K562 (cell line): ENCODE measurements around the gene ARF4. TPM values are rescaled to one million over a fixed set of nuclear protein-coding genes. Genes with fewer than 3 reads are reported as not detected.

Experiments used
- ATAC-seq: fragments of 200-7000 bp; cut with Tn5 transposase; 3 replicates; pipeline ENCODE4 v1.9.1; 2020; ENCODE audit warnings: moderate library complexity
- BruUV-seq: library from RNA; stranded (reverse); fragments of 400-500 nt; replicated peaks from 2 replicates; lab custom pipeline; 2021; lab: Mats Ljungman, UMichigan
- CTCF ChIA-PET: fragments of 300-600 bp; formaldehyde crosslinking; extraction: SDS; loops from one replicate; lab custom pipeline; 2021; ENCODE audit warnings: low intra/inter-chr PET ratio; lab: Yijun Ruan, JAX
- POLR2A ChIA-PET: fragments of 300-600, 350-650 bp; sonication (Branson Sonifier 250); formaldehyde crosslinking; extraction: SDS; loops from one replicate; lab custom pipeline; 2021; ENCODE audit warnings: antibody characterized with exemption, inconsistent platforms; lab: Yijun Ruan, JAX
- DNase-seq, 4 experiments: peaks; one replicate each; pipeline versions ENCODE4 v3.0.0 to v3.0.0-alpha.2; 2011 to 2018; ENCODE audit warnings: low spot score in 3 of 4, mixed read lengths in 3 of 4; ENCODE audit errors: extremely low read depth in 1 of 4
- FAIRE-seq: peaks from 2 replicates; lab custom pipeline; 2011; peaks lifted over from hg19 to GRCh38; lab: Jason Lieb, UNC
- H2AFZ ChIP-seq: 2 replicates; pipeline ENCODE4 v1.6.0; 2011; ENCODE audit warnings: low read depth, low read length, control low read depth, inconsistent platforms
- H3K27ac ChIP-seq: fragments of 200-600 bp; 3 replicates; pipeline ENCODE4 v1.8.0; 2011; ENCODE audit warnings: low read depth, mild to moderate bottlenecking, control low read depth, inconsistent platforms, low read length, moderate library complexity, mixed read lengths; ENCODE audit errors: extremely low read depth
- H3K27me3 ChIP-seq, 2 experiments: fragments of 300-600 bp in 1 of 2; 2 replicates in 1 of 2; 3 replicates in 1 of 2; pipeline versions ENCODE4 v1.6.0 to v1.8.0; 2011; ENCODE audit warnings: inconsistent platforms in 2 of 2, low read length in 2 of 2, mild to moderate bottlenecking in 1 of 2, mixed read lengths in 1 of 2, moderate library complexity in 1 of 2; ENCODE audit not compliant: control insufficient read depth in 2 of 2, insufficient read depth in 2 of 2
- H3K36me3 ChIP-seq: fragments of 300-600 bp; 3 replicates; pipeline ENCODE4 v1.8.0; 2011; ENCODE audit warnings: mild to moderate bottlenecking, low read length, inconsistent platforms; ENCODE audit not compliant: control insufficient read depth, insufficient read depth
- H3K4me1 ChIP-seq, 2 experiments: fragments of 200-600 bp in 1 of 2; replicated peaks in 1 of 2; 2 replicates in 1 of 2; 3 replicates in 1 of 2; pipeline versions ENCODE4 v1.5.1 to v1.8.0; 2011; ENCODE audit warnings: inconsistent platforms in 2 of 2, low read length in 2 of 2, mild to moderate bottlenecking in 1 of 2, mixed read lengths in 1 of 2, moderate library complexity in 1 of 2; ENCODE audit not compliant: control insufficient read depth in 2 of 2, insufficient read depth in 2 of 2
- H3K4me2 ChIP-seq: 2 replicates; pipeline ENCODE4 v1.6.1; 2011; ENCODE audit warnings: low read length, control low read depth, inconsistent platforms, mixed read lengths; ENCODE audit not compliant: insufficient read depth
- H3K4me3 ChIP-seq: fragments of 200-600 bp; sonication (generic), shearing (Covaris generic); 2 replicates; pipeline ENCODE4 v1.5.1; 2016; ENCODE audit warnings: control low read depth, inconsistent platforms
- H3K79me2 ChIP-seq: fragments of 200-600 bp; 3 replicates; pipeline ENCODE4 v1.8.0; 2011; ENCODE audit warnings: low read length, inconsistent platforms; ENCODE audit not compliant: control insufficient read depth, insufficient read depth
- H3K9ac ChIP-seq, 2 experiments: 2 replicates each; pipeline versions ENCODE4 v1.6.0 to v1.6.1; 2011; ENCODE audit warnings: low read depth in 2 of 2, low read length in 2 of 2, control low read depth in 1 of 2, inconsistent platforms in 1 of 2, mild to moderate bottlenecking in 1 of 2, mixed read lengths in 1 of 2; ENCODE audit not compliant: insufficient read depth in 1 of 2
- H3K9me1 ChIP-seq: one replicate; pipeline ENCODE4 v1.6.0; 2011; ENCODE audit warnings: inconsistent platforms, mild to moderate bottlenecking, low read length, moderate library complexity; ENCODE audit not compliant: control insufficient read depth, insufficient read depth
- H3K9me3 ChIP-seq: replicated peaks from 2 replicates; pipeline ENCODE4 v1.5.1; 2011; ENCODE audit warnings: low read depth, low read length, inconsistent platforms; ENCODE audit not compliant: control insufficient read depth, insufficient read depth
- H4K20me1 ChIP-seq: replicated peaks from 2 replicates; pipeline ENCODE4 v1.6.1; 2011; ENCODE audit warnings: low read length, inconsistent platforms, mixed read lengths; ENCODE audit not compliant: control insufficient read depth, insufficient read depth
- CEBPB ChIP-seq: fragments of 450-650 bp; IDR thresholded peaks from 2 replicates; pipeline ENCODE4 v1.6.1; 2016; ENCODE audit warnings: missing genetic modification characterization, missing compliant biosample characterization
- E2F4 ChIP-seq: sonication (generic); formaldehyde crosslinking; IDR thresholded peaks from 2 replicates; pipeline ENCODE4 v1.8.0; 2022; ENCODE audit warnings: mild to moderate bottlenecking, low read depth, missing genetic modification reagents
- EP400 ChIP-seq: fragments of 450-650 bp; IDR thresholded peaks from 2 replicates; pipeline ENCODE4 v1.6.1; 2017; ENCODE audit warnings: antibody characterized with exemption, mild to moderate bottlenecking, moderate library complexity
- LCOR ChIP-seq: sonication (generic); formaldehyde crosslinking; IDR thresholded peaks from 2 replicates; pipeline ENCODE4 v1.8.0; 2022; ENCODE audit warnings: mild to moderate bottlenecking, missing genetic modification reagents
- MAZ ChIP-seq, 2 experiments: fragments of 450-650 bp in 1 of 2; sonication (generic) in 1 of 2; formaldehyde crosslinking; IDR thresholded peaks in 1 of 2; conservative IDR thresholded peaks in 1 of 2; 2 replicates each; pipeline versions ENCODE4 v1.4.0 to v1.5.0; 2020; ENCODE audit warnings: mild to moderate bottlenecking in 1 of 2, missing genetic modification reagents in 1 of 2
- MBD2 ChIP-seq: sonication (generic); IDR thresholded peaks from 2 replicates; pipeline ENCODE4 v1.6.1; 2016; ENCODE audit warnings: low read depth, borderline replicate concordance
- MCM5 ChIP-seq: fragments of 450-650 bp; IDR thresholded peaks from 2 replicates; pipeline ENCODE4 v1.6.1; 2016; ENCODE audit warnings: low read depth
- MLLT1 ChIP-seq, 2 experiments: fragments of 450-650 bp; IDR thresholded peaks; 2 replicates each; pipeline ENCODE4 v1.6.1; 2016
- MTA1 ChIP-seq: fragments of 450-650 bp; IDR thresholded peaks from 2 replicates; pipeline ENCODE4 v1.6.1; 2017; ENCODE audit warnings: borderline replicate concordance
- NR2C2 ChIP-seq, 2 experiments: fragments of 200-800 bp in 1 of 2; sonication (Bioruptor generic) in 1 of 2; sonication (generic) in 1 of 2; formaldehyde crosslinking in 1 of 2; IDR thresholded peaks; 2 replicates each; pipeline versions ENCODE4 v1.6.1 to v1.8.0; 2016 to 2022; ENCODE audit warnings: mild to moderate bottlenecking in 1 of 2, missing compliant biosample characterization in 1 of 2, missing genetic modification characterization in 1 of 2, missing genetic modification reagents in 1 of 2
- NR2F6 ChIP-seq: fragments of 450-650 bp; formaldehyde crosslinking; IDR thresholded peaks from 2 replicates; pipeline ENCODE4 v1.4.0; 2020; ENCODE audit warnings: mild to moderate bottlenecking
- POLR3G ChIP-seq: IDR thresholded peaks from 2 replicates; pipeline ENCODE4 v1.6.1; 2011; ENCODE audit not compliant: insufficient read length, insufficient replicate concordance; ENCODE audit errors: extremely low read depth
- SREBF2 ChIP-seq: sonication (generic); formaldehyde crosslinking; IDR thresholded peaks from 2 replicates; pipeline ENCODE4 v1.4.0; 2020; ENCODE audit warnings: mild to moderate bottlenecking, missing genetic modification reagents
- TSC22D4 ChIP-seq: fragments of 450-650 bp; IDR thresholded peaks from 2 replicates; pipeline ENCODE4 v1.6.1; 2016; ENCODE audit warnings: missing genetic modification characterization, missing biosample characterization, control low read depth
- ZNF408 ChIP-seq: fragments of 250-450 bp; sonication (Bioruptor Pico); IDR thresholded peaks from 2 replicates; pipeline ENCODE4 v1.4.0; 2020; ENCODE audit warnings: low read depth, mild to moderate bottlenecking, moderate library complexity
- in situ Hi-C: fragments of 300-500 bp; cut with MboI; formaldehyde crosslinking; loops from 4 replicates; pipeline ENCODE4 v1.15.0; 2018; ENCODE audit warnings: inconsistent platforms, mixed read lengths
- intact Hi-C: fragments of 100-400 bp; cut with micrococcal nuclease; formaldehyde crosslinking; loops from 2 replicates; pipeline ENCODE4 v1.14.2; 2022
- polyA plus RNA-seq, 8 experiments: library from polyadenylated mRNA; depleted of rRNA in 4 of 8; stranded (reverse) in 5 of 8; unstranded in 3 of 8; fragments of >200 nt; fragmentation: Nextera tagmentation in 2 of 8; fragmentation: Illumina TruSeq in 1 of 8; extraction: Ambion mirVana in 2 of 8; extraction: Trizol in 1 of 8; gene quantifications; 2 replicates each; pipeline versions ENCODE4 v1.2.1 to v1.2.3, GENCODE V29; 2011 to 2014; ENCODE audit warnings: inconsistent platforms in 1 of 8, missing spikeins in 1 of 8
- total RNA-seq, 7 experiments: library from RNA; depleted of rRNA in 6 of 7; stranded (reverse); fragments of >200 nt in 6 of 7; fragmentation: Illumina TruSeq in 2 of 7; extraction: Trizol in 2 of 7; gene quantifications; 2 replicates each; pipeline versions ENCODE4 v1.2.1 to v1.2.3, GENCODE V29; 2011 to 2021; ENCODE audit warnings: low replicate concordance in 1 of 7

Gene ARF4
- total and polyA plus RNA-seq, 9 of the 15 experiments (the other 6 are each of a cell fraction or from before 2014, with no cell fraction given): 41.1 to 273 (median 83.8) TPM

- ATAC-seq: no peak
- H3K9ac ChIP-seq: no peak overlapping the region
- in situ Hi-C loops: no loop called here
- no peaks in the 10 kb centered on the region for H3K9me1 ChIP-seq
- intact Hi-C loops: no loop called here
- H3K9me3 ChIP-seq: no peaks in the 10 kb centered on the region
- H3K36me3 ChIP-seq: peaks cover 7% of the 10 kb centered on the region; the same call in 2 of the 3 replicates
- no peaks in the 10 kb centered on the region for H4K20me1 ChIP-seq
- no peaks in the 10 kb centered on the region for H3K4me1 ChIP-seq
- H3K4me2 ChIP-seq: no peak overlapping the region
- H3K27me3 ChIP-seq: no peaks in the 10 kb centered on the region
- H3K79me2 ChIP-seq: no peaks in the 10 kb centered on the region
- H3K27ac ChIP-seq: no peak overlapping the region
- ChIA-PET CTCF (no interaction called here), POLR2A (interaction anchor here (0.9 kb wide), 1 partner anchor 26 kb away, joined by 3 read pairs; the partner anchor contains the start of gene ARF4)
- H3K4me3 ChIP-seq: no peak overlapping the region
- TF ChIP-seq MLLT1 (IDR thresholded peaks at IDR 0.05) (no peak), CEBPB (tag) (no peak), TSC22D4 (no peak), NR2C2 (CRISPR knock-in tag; IDR thresholded peaks at IDR 0.05) (no peak), NR2C2 (tag; IDR thresholded peaks at IDR 0.05) (no peak), SREBF2 (CRISPR knock-in tag) (no peak), POLR3G (no peak), NR2F6 (CRISPR knock-in tag) (no peak), MAZ (CRISPR knock-in tag; conservative IDR thresholded peaks at IDR 0.05 in 1 of 2, IDR thresholded peaks at IDR 0.05 in 1 of 2) (no peak), ZNF408 (CRISPR knock-in tag) (no peak), LCOR (CRISPR knock-in tag) (no peak), MTA1 (no peak), MCM5 (no peak), EP400 (no peak), MBD2 (no peak), E2F4 (no peak)
- TF ChIP-seq, all 486 proteins: peak for 0
- no peak for DNase-seq
- no peak overlapping the region for H2AFZ ChIP-seq
- no TSS peak for BruUV-seq
- no peak for FAIRE-seq
Observed at GRCh38 chr3:57622362-57622761, 25.2 kb upstream of the ARF4 start.
